ENCODE measurements around the gene HNRNPL. TPM values are rescaled to one million over a fixed set of nuclear protein-coding genes. Genes with fewer than 3 reads are reported as not detected.
"Not testable (repeated sequence)": the region's sequence is repeated elsewhere in the genome, so short reads cannot be mapped to it uniquely, and the experiment has no call there.

The HNRNPL gene
- polyA plus RNA-seq, 1 experiment = 316 TPM

GRCh38 chr19:38793177-38793576 lies 56.6 kb downstream of the HNRNPL start:
- POLR2A ChIA-PET = interaction anchor here (0.7 kb wide), 1 partner anchor 39 kb away, joined by 3 read pairs; the partner anchor contains the start of gene ECH1
- DNase-seq (ENCODE audit: low read depth, low spot score) = no peak
- H3K27ac ChIP-seq (ENCODE audit: low read depth, low read length) = no peak overlapping the region
- H3K4me3 ChIP-seq (ENCODE audit: low read depth, low read length) = no peak overlapping the region
- TF ChIP-seq, protein P1, sequence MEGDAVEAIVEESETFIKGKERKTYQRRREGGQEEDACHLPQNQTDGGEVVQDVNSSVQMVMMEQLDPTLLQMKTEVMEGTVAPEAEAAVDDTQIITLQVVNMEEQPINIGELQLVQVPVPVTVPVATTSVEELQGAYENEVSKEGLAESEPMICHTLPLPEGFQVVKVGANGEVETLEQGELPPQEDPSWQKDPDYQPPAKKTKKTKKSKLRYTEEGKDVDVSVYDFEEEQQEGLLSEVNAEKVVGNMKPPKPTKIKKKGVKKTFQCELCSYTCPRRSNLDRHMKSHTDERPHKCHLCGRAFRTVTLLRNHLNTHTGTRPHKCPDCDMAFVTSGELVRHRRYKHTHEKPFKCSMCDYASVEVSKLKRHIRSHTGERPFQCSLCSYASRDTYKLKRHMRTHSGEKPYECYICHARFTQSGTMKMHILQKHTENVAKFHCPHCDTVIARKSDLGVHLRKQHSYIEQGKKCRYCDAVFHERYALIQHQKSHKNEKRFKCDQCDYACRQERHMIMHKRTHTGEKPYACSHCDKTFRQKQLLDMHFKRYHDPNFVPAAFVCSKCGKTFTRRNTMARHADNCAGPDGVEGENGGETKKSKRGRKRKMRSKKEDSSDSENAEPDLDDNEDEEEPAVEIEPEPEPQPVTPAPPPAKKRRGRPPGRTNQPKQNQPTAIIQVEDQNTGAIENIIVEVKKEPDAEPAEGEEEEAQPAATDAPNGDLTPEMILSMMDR (IDR thresholded peaks at IDR 0.05; ENCODE audit: low read depth, low read length) = no peak
- CTCF ChIA-PET = no interaction called here
- no peaks in the 10 kb centered on the region; the same call in 1 of the 2 replicates for H3K9me3 ChIP-seq (ENCODE audit: control insufficient read depth, insufficient read depth, low read length)
- no peaks in the 10 kb centered on the region for H3K27me3 ChIP-seq (ENCODE audit: control insufficient read depth, insufficient read depth, low read length)

- Histone ChIP-seq H3K4me3 (ENCODE audit: low read depth, low read length) (no peak overlapping the region), H3K27ac (ENCODE audit: low read depth, low read length) (peak overlapping the region; percentile 11), H3K9me3 (ENCODE audit: control insufficient read depth, insufficient read depth, low read length) (no peaks in the 10 kb centered on the region; the same call in 1 of the 2 replicates), H3K27me3 (ENCODE audit: control insufficient read depth, insufficient read depth, low read length) (no peaks in the 10 kb centered on the region)
- DNase-seq (ENCODE audit: low read depth, low spot score) = no peak
- TF ChIP-seq, protein P1 (IDR thresholded peaks at IDR 0.05; ENCODE audit: low read depth, low read length) = peak; percentile 20; the same call in 1 of the 2 replicates
- ChIA-PET CTCF (no interaction called here), POLR2A (no interaction called here)
Observed at GRCh38 chr19:38792250-38793111, 57.3 kb downstream of the HNRNPL start.

GRCh38 chr19:38791451-38792064 lies 58.2 kb downstream of the HNRNPL start:
- POLR2A ChIA-PET; DNase-seq (ENCODE audit: low read depth, low spot score); H3K9me3 ChIP-seq (ENCODE audit: control insufficient read depth, insufficient read depth, low read length); H3K27ac ChIP-seq (ENCODE audit: low read depth, low read length); H3K4me3 ChIP-seq (ENCODE audit: low read depth, low read length); H3K27me3 ChIP-seq (ENCODE audit: control insufficient read depth, insufficient read depth, low read length); CTCF ChIA-PET: not testable (repeated sequence)

GRCh38 chr19:38790507-38791403 lies 59.0 kb downstream of the HNRNPL start:
- POLR2A ChIA-PET; H3K27ac ChIP-seq (ENCODE audit: low read depth, low read length); CTCF ChIA-PET; H3K9me3 ChIP-seq (ENCODE audit: control insufficient read depth, insufficient read depth, low read length); H3K4me3 ChIP-seq (ENCODE audit: low read depth, low read length); H3K27me3 ChIP-seq (ENCODE audit: control insufficient read depth, insufficient read depth, low read length); DNase-seq (ENCODE audit: low read depth, low spot score): not testable (repeated sequence)

- Histone ChIP-seq H3K27ac (ENCODE audit: low read depth, low read length) (no peak within 1 kb of the TSS), H3K27me3 (ENCODE audit: control insufficient read depth, insufficient read depth, low read length) (no peaks in the 10 kb centered on the region), H3K4me3 (ENCODE audit: low read depth, low read length) (no peak within 1 kb of the TSS), H3K9me3 (ENCODE audit: control insufficient read depth, insufficient read depth, low read length) (no peaks in the 10 kb centered on the region; the same call in 1 of the 2 replicates)
- TF ChIP-seq, protein P1 (IDR thresholded peaks at IDR 0.05; ENCODE audit: low read depth, low read length) = no peak
- no peak for DNase-seq (ENCODE audit: low read depth, low spot score)
- ChIA-PET CTCF (no interaction called here), POLR2A (no interaction called here)
Observed at GRCh38 chr19:38788478-38789243, 61.1 kb downstream of the HNRNPL start, which contains the start of gene LGALS7B. Gene LGALS7B (plus strand): TSS chr19:38789200. CDS start chr19:38789227, 27 bp downstream.

Data from AG04450 (cell line).